IPS-18c (cell line): Measurements from ENCODE around the gene EP300.
"Not testable (repeated sequence)": the region's sequence is repeated elsewhere in the genome, so short reads cannot be mapped to it uniquely, and the experiment has no call there.

Experiments used
- H3K4me3 ChIP-seq: 2 replicates; pipeline ENCODE4 v1.7.0; 2013; ENCODE audit warnings: low read depth, mild to moderate bottlenecking, low read length, moderate library complexity; ENCODE audit not compliant: insufficient read depth
- H3K9me3 ChIP-seq: one replicate; pipeline ENCODE4 v1.6.1; 2013; ENCODE audit warnings: mild to moderate bottlenecking, low read length, moderate library complexity; ENCODE audit not compliant: control insufficient read depth, insufficient read depth

EP300 gene

DNA sequence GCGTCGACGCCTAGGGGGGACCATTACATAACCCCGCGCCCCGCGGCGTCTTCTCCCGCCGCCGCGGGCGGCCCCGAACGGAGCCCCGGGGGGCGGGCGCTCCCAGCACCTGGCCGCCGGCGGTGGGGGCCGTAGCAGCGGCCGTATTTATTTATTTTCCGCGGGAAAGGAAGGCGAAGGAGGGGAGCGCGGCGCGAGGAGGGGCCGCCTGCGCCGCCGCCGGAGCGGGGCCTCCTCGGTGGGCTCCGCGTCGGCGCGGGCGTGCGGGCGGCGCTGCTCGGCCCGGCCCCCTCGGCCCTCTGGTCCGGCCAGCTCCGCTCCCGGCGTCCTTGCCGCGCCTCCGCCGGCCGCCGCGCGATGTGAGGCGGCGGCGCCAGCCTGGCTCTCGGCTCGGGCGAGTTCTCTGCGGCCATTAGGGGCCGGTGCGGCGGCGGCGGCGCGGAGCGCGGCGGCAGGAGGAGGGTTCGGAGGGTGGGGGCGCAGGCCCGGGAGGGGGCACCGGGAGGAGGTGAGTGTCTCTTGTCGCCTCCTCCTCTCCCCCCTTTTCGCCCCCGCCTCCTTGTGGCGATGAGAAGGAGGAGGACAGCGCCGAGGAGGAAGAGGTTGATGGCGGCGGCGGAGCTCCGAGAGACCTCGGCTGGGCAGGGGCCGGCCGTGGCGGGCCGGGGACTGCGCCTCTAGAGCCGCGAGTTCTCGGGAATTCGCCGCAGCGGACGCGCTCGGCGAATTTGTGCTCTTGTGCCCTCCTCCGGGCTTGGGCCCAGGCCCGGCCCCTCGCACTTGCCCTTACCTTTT is at the start of gene EP300:
EP300 (plus strand) TSS at position 570 of the 795 bp plus-strand sequence. CDS start 413 bp downstream, outside the sequence.
- Histone ChIP-seq H3K9me3 (no peaks in the 10 kb centered on the region), H3K4me3 (peak within 1 kb of the TSS; percentile 82)

DNA sequence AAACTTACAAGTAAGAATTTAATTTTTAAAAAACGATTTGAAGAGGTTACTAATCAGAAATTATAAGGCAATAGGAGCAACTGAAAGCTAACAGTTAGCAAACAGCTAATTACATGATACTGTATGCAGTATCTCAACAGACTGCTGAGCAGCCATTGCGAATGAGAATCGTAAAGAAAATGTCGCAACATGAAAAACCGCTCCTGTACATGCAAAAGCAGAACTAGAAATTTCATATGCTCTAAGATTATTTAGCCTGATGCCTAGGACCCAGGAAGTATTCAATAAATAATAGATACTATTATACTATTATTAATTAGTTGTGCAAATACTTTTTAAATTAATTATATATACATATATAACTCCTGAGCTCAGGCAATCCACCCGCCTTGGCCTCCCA is 48.7 kb upstream of the EP300 start:
- no peak overlapping the region for H3K4me3 ChIP-seq
- no peaks in the 10 kb centered on the region for H3K9me3 ChIP-seq

DNA sequence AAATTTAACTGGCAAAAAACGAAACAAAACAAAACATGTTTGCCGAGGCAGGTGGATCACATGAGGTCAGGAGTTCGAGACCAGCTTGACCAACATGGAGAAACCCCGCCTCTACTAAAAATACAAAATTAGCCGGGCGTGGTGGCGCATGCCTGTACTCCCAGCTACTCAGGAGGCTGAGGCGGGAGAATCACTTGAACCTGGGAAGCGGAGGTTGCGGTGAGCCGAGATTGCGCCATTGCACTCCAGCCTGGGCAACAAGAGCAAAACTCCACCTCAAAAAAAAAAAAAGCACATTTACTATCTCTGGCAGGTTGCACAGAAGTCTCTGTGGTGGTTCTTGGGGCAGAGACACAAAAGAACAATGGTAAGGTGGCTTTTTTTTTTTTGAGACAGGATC is 46.8 kb upstream of the EP300 start:
- not testable (repeated sequence) for H3K4me3 ChIP-seq, H3K9me3 ChIP-seq

DNA sequence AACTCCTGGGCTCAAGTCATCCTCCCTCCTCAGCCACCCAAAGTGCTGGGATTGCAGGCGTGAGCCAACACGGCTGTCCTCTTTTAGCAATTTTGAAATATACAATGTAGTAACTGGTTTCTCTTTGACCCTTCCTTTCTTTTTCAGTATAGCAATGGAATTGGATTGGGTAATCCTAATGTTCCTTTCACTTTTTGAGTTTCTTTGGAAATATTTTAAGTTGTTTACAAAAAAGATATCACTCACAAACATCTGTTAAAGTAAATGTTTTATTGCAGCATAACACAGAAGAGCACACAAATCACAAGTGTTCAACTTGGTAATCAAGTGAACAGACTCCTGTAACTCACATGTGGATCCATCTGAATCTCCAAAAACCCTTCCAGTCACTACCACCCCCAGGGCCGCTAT is 44.6 kb upstream of the EP300 start:
- Histone ChIP-seq H3K9me3 (no peaks in the 10 kb centered on the region), H3K4me3 (no peak overlapping the region)

DNA sequence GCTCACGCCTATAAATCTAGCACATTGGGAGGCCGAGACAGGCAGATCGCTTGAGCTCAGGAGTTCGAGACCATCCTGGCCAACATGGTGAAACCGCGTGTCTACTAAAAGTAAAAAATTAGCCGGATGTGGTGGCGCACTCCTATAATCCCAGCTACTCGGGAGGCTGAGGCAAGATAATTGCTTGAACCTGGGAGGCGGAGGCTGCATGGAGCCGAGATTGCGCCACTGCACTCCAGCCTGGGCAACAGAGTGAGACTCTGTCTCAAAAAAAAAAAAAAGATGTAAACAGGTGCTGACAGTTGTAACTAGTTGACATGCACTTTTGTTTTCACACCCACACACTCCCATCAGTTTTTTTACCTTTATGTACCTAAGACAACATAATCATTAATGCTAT is 44.0 kb upstream of the EP300 start:
- H3K4me3 ChIP-seq, H3K9me3 ChIP-seq: not testable (repeated sequence)

DNA sequence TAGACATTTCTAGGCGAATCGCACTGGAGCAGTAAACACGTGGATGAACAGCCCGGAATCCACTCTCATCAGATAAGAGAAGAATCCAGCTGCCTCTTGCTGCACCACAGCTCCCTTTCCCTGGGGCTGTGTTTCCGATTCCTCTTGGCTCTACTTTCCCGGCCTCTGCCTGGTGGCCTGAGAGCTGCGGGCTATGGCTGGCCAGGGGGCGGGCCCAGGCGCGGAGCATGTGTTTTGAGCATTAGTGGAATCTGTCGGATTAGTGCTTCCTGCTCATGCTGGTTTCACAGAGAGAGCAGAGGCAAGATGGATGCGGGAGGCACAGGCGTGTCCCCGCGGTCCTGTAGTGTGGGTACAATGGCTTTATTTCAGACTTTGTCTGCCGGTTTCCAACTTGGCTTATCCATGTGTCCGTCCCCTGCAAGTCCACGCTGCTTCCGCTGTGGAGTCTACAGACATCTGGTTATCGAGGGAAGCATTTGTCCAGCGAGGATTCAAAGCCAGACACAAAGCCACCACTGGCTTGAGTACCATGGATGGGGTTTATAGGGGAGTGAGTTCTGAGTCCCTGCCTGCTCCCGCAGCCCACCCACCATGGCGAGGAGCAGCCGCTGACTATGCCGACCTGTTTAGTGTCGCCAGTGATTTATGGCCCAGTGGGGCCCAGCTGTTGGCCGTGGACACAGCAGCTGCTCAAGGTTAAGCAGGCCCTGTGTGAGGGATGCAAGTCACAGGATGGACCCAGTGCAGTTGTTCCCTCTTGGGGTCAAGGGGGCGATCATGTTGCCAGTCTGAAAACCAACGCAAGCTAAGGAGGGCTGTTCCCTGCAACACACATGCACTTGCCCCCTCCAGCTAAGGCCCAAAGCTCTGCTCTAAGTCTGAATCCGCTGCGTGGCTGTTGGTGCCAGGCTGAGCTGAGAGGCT is 43.3 kb upstream of the EP300 start:
- Histone ChIP-seq H3K9me3 (no peaks in the 10 kb centered on the region), H3K4me3 (no peak overlapping the region)

DNA sequence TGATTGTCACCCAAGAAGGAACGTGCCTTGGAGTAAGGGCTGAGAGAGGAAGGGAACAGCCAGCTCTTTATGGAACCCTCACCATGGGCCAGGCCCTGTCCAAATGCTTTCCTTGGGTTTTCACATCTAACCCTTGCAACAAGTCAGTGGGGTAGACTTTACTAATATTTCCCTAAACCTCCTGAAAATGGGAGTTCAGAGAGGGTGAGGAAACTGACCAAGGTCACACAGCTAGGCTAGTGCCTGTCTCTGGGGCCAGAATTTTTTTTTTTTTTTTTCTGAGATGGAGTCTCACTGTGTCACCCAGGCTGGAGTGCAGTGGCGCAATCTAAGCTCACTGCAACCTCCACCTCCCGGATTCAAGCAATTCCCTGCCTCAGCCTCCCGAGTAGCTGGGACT is 42.6 kb upstream of the EP300 start:
- not testable (repeated sequence) for H3K4me3 ChIP-seq, H3K9me3 ChIP-seq

DNA sequence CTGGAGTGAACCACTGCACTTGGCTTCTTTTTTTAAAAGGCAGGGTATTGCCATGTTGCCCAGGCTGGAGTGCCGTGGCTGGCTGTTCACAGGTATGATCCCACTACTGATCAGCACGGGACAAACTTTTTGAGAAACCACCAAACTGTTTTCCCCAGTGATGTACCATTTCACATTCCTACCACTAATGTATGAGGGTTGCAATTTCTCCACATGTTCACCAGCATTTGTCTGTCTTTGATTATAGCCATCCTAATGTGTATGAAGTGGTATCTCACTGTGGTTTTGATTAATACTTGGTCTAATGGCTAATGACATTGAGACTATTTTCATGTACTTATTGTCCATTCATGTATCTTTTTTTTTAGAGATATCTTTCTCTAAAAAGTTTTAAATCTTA is 41.5 kb upstream of the EP300 start:
- H3K9me3 ChIP-seq = no peaks in the 10 kb centered on the region
- no peak overlapping the region for H3K4me3 ChIP-seq

DNA sequence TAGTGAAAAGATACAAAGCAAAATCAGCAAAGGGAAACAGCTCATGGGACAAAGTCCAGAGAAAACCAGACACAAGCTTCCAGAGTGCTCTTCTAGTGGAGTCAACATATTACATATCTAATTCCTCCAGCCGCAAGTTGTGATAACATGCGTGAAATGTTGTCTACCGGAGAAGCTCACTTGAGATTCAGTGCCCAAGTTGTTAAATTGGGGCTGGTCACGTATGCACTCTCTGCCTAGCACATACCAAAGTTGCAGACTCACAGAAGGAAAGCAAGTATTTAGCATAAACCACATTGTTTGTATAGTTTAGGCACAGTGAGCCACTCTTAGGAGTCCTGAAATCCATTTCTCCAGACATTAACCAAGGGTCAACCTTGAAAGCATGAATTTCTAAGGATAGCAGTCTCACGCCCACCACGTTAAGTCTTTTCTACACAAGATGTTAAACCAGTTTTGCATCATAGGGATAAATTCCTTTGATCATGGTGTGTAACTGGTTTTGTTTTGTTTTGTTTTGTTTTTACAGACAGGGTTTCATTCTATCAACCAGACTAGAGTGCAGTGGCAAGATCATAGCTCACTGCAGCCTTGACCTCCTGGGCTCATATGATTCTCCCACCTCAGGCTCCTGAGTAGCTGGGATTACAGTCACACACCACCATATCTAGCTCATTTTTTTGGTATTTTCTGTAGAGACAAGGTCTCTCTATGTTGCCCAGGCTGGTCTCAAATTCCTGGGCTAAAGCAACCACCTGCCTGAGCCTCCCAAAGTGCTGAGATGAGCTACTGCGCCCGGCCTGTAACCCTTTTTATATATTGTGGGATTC is 39.5 kb upstream of the EP300 start:
- Histone ChIP-seq H3K4me3 (no peak overlapping the region), H3K9me3 (no peaks in the 10 kb centered on the region)

DNA sequence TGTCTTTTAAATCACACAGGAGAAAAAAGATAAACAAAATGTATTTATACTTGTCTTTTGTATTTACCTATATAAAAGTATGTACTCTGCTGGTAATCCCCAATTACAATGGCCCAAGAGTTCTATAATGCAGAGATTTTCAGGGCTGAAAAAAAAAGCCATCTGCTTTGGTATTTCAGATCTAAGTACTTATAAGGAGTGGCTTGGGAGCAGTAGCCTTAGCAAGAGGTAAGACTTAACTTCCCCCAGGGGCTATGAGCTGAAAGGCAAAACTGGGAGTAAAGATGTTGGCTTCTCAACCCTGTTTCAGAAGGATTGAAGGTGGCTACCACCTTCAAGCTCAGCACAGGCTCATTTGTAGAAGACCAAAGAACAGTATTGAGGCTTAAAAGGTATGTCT is 35.3 kb upstream of the EP300 start:
- H3K4me3 ChIP-seq = no peak overlapping the region

DNA sequence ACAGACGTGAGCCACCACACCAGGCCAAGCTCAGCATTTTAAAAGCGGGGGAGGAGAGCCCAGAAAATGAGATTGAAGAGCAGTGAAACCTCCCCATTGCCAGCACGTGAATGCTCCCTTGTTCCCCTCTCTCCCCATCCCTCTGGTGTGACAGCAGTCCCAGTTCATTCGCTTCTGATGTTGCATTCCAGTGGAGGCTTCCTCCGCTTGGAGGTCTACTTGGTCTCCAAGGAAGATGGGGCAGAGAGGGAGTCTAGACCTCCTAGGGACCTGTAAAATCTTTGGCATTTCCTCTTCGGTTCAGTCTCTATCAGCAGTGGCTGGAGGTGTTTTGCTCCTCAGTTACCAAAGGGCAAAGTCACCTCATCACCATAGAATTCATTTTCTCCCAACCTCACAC is 30.2 kb upstream of the EP300 start:
- H3K4me3 ChIP-seq = no peak overlapping the region
- no peaks in the 10 kb centered on the region for H3K9me3 ChIP-seq

More for the DNA sequence above, 35.3 kb upstream of the EP300 start:
- H3K9me3 ChIP-seq = no peaks in the 10 kb centered on the region

DNA sequence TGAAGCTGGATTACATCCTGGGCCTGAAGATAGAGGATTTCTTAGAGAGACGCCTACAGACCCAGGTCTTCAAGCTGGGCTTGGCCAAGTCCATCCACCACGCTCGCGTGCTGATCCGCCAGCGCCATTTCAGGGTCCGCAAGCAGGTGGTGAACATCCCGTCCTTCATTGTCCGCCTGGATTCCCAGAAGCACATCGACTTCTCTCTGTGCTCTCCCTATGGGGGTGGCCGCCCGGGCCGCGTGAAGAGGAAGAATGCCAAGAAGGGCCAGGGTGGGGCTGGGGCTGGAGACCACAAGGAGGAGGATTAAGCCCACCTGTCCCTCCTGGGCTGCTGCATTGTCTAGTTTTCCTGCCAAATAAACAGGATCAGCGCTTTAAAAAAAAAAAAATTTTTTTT is 28.1 kb upstream of the EP300 start:
- H3K9me3 ChIP-seq, H3K4me3 ChIP-seq: not testable (repeated sequence)

DNA sequence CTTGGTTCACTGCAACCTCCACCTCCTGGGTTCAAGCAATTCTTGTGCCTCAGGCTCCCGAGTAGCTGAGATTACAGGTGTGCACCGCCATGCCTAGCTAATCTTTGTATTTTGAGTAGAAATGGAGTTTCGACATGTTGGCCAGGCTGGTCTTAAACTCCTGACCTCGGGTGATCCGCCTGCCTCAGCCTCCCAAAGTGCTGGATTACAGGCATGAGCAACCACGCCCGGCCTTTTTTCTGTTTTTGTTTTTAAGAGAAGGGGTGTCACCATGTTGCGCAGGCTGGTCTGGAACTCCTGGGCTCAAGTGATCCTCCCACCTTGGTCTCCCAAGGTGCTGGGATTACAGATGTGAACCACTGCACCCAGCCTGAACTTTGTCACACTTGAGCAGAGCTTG is 26.1 kb upstream of the EP300 start:
- not testable (repeated sequence) for H3K9me3 ChIP-seq, H3K4me3 ChIP-seq

DNA sequence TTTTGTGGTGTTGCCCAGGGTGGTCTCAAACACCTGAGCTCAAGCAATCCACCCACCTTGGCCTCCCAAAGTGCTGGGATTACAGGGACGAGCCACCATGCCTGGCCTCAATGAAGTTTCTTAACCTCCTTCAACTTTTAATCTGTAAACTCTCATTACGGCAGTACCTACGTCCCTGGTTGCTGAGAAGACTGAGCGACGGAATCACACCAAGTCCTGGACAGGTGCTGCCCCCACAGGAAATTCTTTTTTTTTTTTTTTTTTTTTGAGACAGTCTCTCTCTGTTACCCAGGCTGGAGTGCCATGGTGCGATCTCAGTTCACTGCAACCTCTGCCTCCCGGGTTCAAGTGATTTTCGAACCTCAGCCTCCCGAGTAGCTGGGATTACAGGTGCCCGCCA is 24.4 kb upstream of the EP300 start:
- not testable (repeated sequence) for H3K4me3 ChIP-seq, H3K9me3 ChIP-seq

DNA sequence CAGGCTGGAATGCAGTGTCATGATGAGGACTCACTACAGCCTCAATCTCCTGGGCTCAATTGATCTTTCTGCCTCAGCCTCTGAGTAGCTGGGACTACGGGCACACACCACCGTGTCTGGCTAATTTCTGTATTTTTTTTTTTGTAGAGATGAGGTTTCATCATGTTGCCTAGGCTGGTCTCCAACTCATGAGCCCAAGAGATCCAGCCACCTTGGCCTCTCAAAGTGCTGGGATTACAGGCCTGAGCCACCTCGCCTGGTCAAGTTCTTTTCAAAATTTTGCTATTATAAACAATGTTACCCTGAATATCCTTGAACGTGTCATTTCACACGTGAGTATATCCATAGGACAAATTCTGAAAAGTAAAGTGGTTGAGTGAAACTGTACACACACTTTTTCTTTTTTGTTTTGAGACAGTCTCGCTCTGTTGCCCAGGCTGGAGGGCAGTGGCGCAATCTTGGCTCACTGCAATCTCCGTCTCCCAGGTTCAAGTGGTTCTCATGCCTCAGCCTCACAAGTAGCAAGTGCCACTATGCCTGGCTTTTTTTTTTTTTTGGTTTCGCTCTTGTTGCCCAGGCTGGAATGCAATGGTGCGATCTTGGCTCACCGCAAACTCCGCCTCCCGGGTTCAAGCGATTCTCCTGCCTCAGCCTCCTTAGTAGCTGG is 21.6 kb upstream of the EP300 start:
- Histone ChIP-seq H3K9me3 (no peaks in the 10 kb centered on the region), H3K4me3 (no peak overlapping the region)

DNA sequence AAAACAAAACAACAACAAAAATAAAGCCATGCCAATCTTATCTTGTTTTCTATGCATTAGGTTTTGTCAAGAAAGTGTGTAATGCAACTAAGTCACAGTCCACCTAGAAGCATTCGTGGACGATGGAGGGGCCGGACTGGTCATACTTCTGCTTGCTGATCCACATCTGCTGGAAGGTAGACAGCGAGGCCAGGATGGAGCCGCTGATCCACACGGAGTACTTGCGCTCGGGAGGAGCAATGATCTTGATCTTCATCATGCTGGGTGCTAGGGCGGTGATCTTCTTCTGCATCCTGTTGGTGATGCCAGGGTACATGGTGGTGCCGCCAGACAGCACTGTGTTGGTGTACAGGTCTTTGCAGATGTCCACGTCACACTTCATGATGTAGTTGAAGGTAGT is 18.3 kb upstream of the EP300 start:
- no peaks in the 10 kb centered on the region for H3K9me3 ChIP-seq
- H3K4me3 ChIP-seq = no peak overlapping the region

DNA sequence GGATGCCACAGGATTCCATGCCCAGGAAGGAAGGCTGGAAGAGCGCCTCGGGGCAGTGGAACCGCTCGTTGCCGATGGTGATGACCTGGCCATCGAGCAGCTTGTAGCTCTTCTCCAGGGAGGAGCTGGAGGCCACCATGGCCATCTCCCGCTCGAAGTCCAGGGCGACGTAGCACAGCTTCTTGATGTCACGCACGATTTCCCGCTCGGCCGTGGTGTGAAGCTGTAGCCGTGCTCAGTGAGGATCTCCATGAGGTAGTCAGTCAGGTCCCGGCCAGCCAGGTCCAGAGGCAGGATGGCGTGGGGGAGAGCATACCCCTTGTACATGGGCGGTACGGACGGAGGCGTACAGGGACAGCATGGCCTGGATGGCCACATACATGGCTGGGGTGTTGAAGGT is 17.9 kb upstream of the EP300 start:
- Histone ChIP-seq H3K9me3 (no peaks in the 10 kb centered on the region), H3K4me3 (no peak overlapping the region)
